SH-SY5Y (cell line): Measurements from ENCODE around the gene UFC1.

Experiments
- GATA2 ChIP-seq: IDR thresholded peaks from 2 replicates; pipeline ENCODE4 v1.6.1; 2011; ENCODE audit warnings: mild to moderate bottlenecking, low read depth, low read length
- GATA3 ChIP-seq: IDR thresholded peaks from 2 replicates; pipeline ENCODE4 v1.6.1; 2011; ENCODE audit warnings: low read depth, mild to moderate bottlenecking, low read length, moderate library complexity

- no peak for TF ChIP-seq GATA3
- TF ChIP-seq GATA2, result no peak
Observed at GRCh38 chr1:161159087-161159912, 5.5 kb downstream of the UFC1 start, which contains the start of gene USP21.
